ENCODE measurements around the gene HS6ST2. TPM values are rescaled to one million over a fixed set of nuclear protein-coding genes. Genes with fewer than 3 reads are reported as not detected.
"Not testable (repeated sequence)": the region's sequence is repeated elsewhere in the genome, so short reads cannot be mapped to it uniquely, and the experiment has no call there.

The HS6ST2 gene
- polyA plus RNA-seq (ENCODE audit: insufficient read length in 4 of 4) = 10 to 100 TPM; 25.5 to 28.7 (median 27.6) TPM

GRCh38 chrX:132958091-132958703 is at the start of gene HS6ST2:
HS6ST2 (minus strand) TSS chrX:132958629.
- peak in 1 of 4 donors; percentile 12 for DNase-seq (ENCODE audit: low read depth in 4 of 4, low spot score in 3 of 4)

GRCh38 chrX:133007458-133007857 is 49.0 kb upstream of the HS6ST2 start:
- no peak for DNase-seq (ENCODE audit: low read depth in 4 of 4, low spot score in 3 of 4)

GRCh38 chrX:133005616-133006015 is 47.2 kb upstream of the HS6ST2 start:
- DNase-seq (ENCODE audit: low read depth in 4 of 4, low spot score in 3 of 4) = no peak

GRCh38 chrX:133005042-133005441 is 46.6 kb upstream of the HS6ST2 start:
- peak in 2 of 4 donors; percentile 1 to 7 for DNase-seq (ENCODE audit: low read depth in 4 of 4, low spot score in 3 of 4)

GRCh38 chrX:132999209-132999608 is 40.8 kb upstream of the HS6ST2 start:
- DNase-seq (ENCODE audit: low read depth in 4 of 4, low spot score in 3 of 4) = no peak

- DNase-seq (ENCODE audit: low read depth in 4 of 4, low spot score in 3 of 4) = no peak
Observed at GRCh38 chrX:132990835-132991234, 32.4 kb upstream of the HS6ST2 start.

GRCh38 chrX:132986556-132986955 is 28.1 kb upstream of the HS6ST2 start:
- no peak for DNase-seq (ENCODE audit: low read depth in 4 of 4, low spot score in 3 of 4)

- no peak for DNase-seq (ENCODE audit: low read depth in 4 of 4, low spot score in 3 of 4)
Observed at GRCh38 chrX:132984058-132984650, 25.7 kb upstream of the HS6ST2 start.

GRCh38 chrX:132983496-132983895 is 25.1 kb upstream of the HS6ST2 start:
- no peak for DNase-seq (ENCODE audit: low read depth in 4 of 4, low spot score in 3 of 4)

- DNase-seq (ENCODE audit: low read depth in 4 of 4, low spot score in 3 of 4) = not testable (repeated sequence)
Observed at GRCh38 chrX:132980035-132980434, 21.6 kb upstream of the HS6ST2 start.

- no peak for DNase-seq (ENCODE audit: low read depth in 4 of 4, low spot score in 3 of 4)
Observed at GRCh38 chrX:132968296-132968949, 10.0 kb upstream of the HS6ST2 start.

- no peak for DNase-seq (ENCODE audit: low read depth in 4 of 4, low spot score in 3 of 4)
Observed at GRCh38 chrX:132967049-132967448, 8.6 kb upstream of the HS6ST2 start.

GRCh38 chrX:132965461-132965860 is 7.0 kb upstream of the HS6ST2 start:
- DNase-seq (ENCODE audit: low read depth in 4 of 4, low spot score in 3 of 4) = no peak

GRCh38 chrX:132961511-132961910 is 3.1 kb upstream of the HS6ST2 start:
- no peak for DNase-seq (ENCODE audit: low read depth in 4 of 4, low spot score in 3 of 4)

GRCh38 chrX:132957211-132958090 is 978 bp downstream of the HS6ST2 start:
- DNase-seq (ENCODE audit: low read depth in 4 of 4, low spot score in 3 of 4) = no peak

GRCh38 chrX:132956421-132957210 is 1.8 kb downstream of the HS6ST2 start:
- no peak for DNase-seq (ENCODE audit: low read depth in 4 of 4, low spot score in 3 of 4)

GRCh38 chrX:132955690-132956089 is 2.7 kb downstream of the HS6ST2 start:
- DNase-seq (ENCODE audit: low read depth in 4 of 4, low spot score in 3 of 4) = no peak

- DNase-seq (ENCODE audit: low read depth in 4 of 4, low spot score in 3 of 4) = no peak
Observed at GRCh38 chrX:132954323-132954722, 4.1 kb downstream of the HS6ST2 start.

- DNase-seq (ENCODE audit: low read depth in 4 of 4, low spot score in 3 of 4) = no peak
Observed at GRCh38 chrX:132953354-132953753, 5.1 kb downstream of the HS6ST2 start.

- DNase-seq (ENCODE audit: low read depth in 4 of 4, low spot score in 3 of 4) = no peak
Observed at GRCh38 chrX:132948648-132949260, 9.7 kb downstream of the HS6ST2 start.

Data from right renal pelvis (tissue), 4 donors.